GM18951 (cell line): ENCODE data around the gene ANKRD6.

ENCODE experiments used
- POLR2A ChIP-seq: IDR thresholded peaks from 4 replicates; pipeline ENCODE4 v1.6.1; 2011; ENCODE audit warnings: mild to moderate bottlenecking; ENCODE audit not compliant: insufficient read length, insufficient read depth; ENCODE audit errors: extremely low read depth
- in situ Hi-C: fragments of 300-500 bp; cut with MboI; formaldehyde crosslinking; loops from one replicate; pipeline ENCODE4 v1.12.0; 2022; ENCODE audit warnings: low sequenced_read_pairs, mixed read lengths, inconsistent platforms; ENCODE audit not compliant: unreplicated experiment

Gene ANKRD6

DNA sequence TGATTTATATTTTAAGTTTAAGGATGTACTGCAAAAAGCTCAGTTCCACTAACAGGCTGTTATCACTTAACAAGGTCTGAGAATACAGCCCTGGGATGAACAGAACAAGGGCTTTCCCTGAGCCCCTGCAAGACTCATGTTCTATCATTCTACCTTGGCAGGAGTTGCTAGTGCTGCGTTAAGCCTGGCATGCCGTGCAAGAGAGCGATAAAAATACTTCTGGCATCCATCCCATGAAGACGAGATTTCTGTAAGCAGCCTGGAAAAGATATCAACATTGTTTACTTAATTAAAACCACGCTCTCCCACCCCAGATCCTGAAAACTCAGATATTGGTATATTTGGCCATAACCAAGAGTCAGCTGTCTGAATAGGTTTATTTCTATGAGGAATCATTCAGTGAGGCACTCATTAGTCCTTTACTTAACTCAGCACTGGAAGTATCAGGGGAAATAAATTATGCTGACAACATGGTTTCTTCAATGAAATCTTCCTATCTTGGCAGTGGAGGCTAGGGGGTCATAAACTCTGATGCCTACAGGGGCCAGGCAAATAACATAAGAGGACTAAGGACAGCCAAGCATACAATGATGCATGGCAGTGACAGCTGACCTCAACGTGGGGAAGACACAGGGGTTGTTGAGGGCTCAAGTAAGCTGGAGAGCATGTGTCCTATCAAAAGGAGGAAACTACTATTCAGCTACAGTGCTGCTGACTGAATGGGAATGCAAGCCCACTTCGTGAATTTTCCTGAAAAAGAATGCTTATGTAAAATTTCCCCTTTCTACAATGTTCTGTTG lies 243.2 kb downstream of the ANKRD6 start:
- in situ Hi-C loops = no loop called here
- no peak for TF ChIP-seq POLR2A

DNA sequence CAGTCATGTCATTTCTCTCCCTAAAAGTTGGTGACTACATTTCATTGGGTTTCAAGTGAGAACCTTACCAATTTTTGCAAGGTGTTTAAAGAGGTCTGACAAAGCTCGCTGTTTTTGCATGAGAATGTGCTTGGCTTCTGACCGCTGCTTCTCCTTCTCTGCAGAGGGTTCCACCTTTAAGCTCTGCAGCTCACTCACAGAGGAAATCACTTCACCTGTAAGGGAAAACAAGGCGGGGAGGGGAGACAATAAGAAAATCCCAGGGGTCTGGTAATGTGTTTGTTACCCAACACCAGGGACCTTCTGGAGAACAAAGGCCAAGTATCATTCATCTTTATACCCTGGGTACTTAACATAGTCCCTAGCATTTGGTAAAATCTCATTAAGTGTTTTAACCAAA lies 245.6 kb downstream of the ANKRD6 start:
- in situ Hi-C loops = no loop called here
- no peak for TF ChIP-seq POLR2A

DNA sequence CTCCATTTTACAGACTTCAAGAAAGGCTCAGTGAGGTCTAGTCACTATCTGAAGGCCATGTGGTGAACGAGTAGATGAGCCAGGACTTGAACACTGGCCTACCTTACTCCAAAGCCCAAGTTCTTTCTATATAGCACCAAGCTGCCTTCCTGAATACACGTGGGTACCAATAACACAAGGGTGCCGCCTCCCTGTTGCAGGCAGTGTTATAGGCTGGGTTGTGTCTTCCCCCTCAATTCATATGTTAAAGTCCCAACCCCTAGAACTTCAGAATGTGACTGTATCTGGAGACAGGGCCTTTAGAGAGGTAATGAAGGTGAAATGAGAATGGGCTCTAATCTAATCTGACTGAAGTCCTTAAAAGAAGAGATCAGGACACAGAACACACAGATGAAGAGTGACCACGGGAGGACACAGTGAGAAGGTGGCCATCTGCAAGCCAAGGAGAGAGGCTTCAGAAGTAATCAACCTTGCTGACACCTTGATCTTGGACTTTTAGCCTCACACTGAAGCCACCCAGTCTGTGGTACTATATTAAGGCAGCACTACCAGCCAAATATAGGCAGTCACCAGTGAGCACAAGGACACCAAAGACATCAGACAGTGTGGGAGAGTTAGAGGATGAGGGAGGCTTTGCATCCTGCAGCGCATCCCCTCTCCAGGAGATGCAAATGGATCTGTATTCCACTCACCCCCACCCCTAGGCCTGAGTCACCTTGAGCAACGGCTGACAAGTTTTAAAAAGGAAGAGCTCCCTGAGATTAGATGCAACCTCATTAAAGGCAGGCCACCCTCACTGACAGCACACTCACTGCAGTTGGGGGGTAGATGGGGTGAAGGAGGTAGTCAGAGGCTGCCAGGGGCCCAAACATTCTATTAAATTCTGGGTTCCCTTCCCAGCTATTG lies 246.5 kb downstream of the ANKRD6 start:
- TF ChIP-seq POLR2A = no peak

DNA sequence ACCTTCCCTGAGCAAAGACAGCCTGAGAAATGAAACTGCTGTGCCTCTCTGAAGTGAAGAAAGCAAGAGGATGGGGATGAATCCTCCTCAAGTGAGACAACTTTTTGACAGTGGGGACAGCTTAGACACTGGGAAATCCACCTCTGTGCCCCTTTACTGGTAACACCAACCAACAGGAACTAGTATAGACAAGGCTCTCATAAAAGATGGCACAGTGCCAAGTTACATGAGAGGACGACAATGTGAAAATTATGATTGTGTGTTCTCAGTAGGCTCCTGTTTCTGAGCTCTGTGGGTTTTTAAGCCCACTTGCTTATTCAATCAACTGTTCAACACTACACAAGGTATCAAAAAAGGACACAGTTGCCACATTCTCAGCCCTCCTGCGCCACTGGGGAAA lies 247.2 kb downstream of the ANKRD6 start:
- in situ Hi-C loops = no loop called here

More for the DNA sequence above, 246.5 kb downstream of the ANKRD6 start:
- in situ Hi-C loops = no loop called here

DNA sequence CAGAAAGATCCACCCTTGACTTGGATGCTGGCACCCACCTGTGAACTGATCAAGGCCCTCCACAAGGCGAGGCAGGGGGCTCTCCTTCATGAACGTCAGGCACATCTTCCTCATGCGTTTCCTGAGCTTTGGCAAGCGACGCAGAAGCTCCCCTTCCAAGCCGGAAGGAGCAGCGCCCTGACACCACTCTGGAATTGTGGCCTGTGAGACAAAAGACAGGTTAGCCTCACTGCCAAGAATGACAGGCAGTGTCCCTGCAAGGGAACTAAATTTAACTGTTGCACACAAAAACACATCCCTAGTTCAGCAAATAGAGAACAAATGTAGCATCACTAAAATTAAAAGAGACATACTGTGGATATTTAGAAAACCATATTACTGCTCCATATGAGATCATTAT lies 247.6 kb downstream of the ANKRD6 start:
- in situ Hi-C loops = no loop called here
- no peak for TF ChIP-seq POLR2A

More for the DNA sequence above, 247.2 kb downstream of the ANKRD6 start:
- TF ChIP-seq POLR2A = no peak

DNA sequence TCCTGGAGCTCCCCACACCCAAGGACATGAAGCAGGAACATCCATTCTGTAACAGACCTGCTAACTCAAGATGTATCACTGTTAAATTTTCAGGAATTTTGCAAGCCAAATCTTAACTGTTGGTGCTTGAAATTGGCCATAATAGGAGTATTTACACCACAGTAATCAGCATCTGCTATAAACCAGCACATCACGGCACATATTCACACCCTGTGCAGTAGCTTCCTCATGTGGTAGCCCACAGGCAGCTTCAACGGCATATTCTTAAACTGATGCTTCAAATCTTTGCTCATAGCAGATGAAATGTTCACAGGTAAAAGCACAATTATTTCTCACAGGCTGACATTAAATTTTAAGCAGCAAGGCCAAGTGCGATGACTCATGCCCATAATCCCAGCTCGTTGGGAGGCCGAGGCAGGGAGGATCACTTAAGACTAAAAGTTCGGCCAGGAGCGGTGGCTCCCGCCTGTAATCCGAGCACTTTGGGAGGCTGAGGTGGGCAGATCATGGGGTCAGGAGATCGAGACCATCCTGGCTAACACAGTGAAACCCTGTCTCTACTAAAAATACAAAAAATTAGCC lies 249.1 kb downstream of the ANKRD6 start:
- in situ Hi-C loops = no loop called here
- no peak for TF ChIP-seq POLR2A

DNA sequence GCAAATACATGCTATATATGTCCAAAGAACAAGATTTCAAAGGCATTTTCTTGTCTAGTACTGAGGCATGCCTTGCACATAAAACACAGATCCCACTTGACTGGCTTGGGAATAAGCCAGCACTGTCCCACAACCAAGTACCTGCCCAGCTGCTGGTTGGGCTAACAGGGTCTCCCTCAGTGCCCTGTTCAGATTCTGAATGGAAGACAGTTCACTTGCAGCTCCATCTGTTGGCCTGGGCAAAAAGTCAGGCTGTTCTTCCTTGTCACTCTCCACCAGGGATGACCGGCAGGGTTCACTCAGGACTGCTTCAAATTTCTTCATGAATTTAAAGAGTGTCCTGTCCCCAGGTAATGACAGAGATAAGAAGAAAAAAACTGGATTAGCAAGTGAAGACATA lies 250.0 kb downstream of the ANKRD6 start:
- in situ Hi-C loops = no loop called here
- no peak for TF ChIP-seq POLR2A
